GM19397 (cell line): ENCODE measurements around the gene OPRL1.

Source experiments
- ATAC-seq: cut with Tn5 transposase; IDR thresholded peaks from one replicate; pipeline ENCODE4 v1.9.1; 2021; ENCODE audit warnings: mild to moderate bottlenecking, moderate library complexity; ENCODE audit not compliant: unreplicated experiment

The OPRL1 gene

DNA sequence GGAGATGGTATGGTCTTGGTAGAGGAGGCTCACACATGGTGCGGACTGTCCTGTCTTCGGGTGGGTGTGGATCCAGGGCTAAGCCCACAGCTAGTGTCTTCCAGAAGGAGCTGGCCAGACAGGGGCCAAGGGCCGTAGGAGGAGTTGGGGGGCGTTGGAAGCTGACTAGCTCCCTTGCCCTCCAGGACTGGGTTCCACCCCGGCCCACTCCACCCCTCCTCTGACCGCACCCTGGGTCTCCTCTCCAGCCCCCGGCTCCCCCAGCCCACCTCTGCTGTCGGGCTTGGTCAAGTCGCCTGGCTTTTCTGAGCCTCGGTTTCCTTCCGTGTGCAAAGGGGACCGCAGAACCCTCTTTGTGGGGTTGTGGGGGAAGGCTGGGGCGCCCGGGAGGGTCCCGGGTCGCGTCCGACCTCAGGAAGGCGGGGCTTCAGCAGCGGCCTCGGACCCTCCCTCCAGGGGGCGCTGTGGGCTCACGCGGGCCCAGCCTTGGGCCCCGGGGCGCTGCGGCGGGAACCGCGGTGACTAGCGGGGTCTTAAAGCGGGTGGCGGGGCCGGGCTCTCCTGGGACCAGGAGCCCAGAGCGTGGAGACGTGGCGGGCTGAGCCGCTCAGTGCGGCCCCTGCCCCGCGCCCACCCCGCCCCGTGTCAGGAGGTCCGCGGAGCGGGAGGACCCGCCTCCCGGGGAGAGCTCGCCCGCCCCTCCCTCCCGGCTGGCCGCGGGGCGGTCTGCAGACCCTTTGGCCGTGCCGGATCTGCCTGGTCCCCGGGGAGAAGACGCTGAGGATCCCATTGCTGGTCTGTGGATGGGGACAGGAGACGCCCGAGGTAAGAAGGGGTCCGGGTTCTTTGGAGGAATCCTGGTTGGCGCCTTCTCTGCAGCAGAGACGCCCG is 22.1 kb downstream of the OPRL1 start:
- ATAC-seq, result no peak

DNA sequence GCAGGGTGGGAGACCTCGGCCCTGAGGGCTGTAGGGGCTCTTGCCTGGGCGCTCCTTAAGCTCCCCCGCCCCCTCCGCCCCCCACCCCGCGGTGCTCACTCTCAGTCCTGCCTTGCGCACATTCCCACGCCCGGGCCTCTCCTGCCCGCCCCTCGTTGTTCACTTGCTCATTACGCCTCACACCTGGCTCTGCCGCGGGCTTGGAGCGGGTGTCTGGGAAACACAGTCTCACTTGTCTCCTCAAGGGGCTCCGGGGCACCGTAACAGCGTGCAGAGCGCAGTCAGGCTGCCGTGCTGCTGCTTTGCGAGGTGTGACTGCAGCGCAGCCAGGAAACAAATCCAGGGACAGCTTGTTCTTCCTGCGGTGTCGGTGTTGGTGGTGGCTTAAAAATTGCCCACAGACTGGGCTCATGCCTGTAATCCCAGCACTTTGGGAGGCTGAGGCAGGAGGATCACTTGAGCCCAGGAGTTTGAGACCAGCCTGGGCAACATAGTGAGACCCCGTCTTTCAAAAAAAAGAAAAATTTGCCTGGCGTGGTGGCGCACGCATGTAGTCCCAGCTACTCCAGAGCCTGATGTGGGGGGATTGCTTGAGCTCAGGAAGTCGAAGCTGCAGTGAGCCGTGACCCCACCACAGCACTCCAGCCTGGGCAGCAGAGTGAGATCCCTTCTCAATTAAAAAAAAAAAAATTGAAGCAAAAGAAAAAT is 22.9 kb downstream of the OPRL1 start:
- ATAC-seq, result no peak

DNA sequence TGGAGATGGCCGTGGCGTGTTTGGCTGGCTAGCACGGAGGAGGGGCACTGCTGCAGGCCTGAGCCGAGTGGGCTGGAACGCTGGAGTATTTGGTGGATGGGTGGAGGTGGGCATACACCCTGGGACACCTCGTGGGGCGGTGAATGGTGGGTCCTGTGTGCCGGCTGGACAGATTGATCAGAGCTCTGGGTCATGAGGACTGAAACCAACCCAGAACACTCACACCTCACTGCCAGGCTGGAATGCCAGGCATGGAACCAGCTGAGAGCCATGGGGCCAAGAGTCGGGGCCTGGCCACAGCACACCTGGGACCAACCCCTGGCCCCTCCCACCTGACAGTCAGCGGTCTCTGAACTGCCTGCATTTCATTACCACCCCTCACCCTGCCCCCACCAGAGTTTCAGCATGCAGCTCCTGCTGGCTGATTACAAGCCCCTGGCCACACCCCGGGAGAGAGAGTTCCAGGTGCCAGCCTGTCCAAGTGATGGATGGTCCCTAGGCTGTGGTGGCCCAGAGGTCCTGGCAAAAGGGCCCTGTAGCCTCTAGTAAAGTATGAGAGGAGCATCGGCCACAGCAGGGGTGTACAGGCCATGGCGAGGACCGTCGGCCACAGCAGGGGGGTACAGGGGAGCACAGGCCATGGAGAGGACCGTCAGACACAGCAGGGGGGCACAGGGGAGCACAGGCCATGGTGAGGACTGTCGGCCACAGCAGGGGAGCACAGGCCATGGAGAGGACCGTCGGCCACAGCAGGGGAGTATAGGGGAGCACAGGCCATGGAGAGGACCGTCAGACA is 24.2 kb downstream of the OPRL1 start:
- ATAC-seq, result no peak

GRCh38 chr20:64104667-64105451 is 25.0 kb downstream of the OPRL1 start:
- no peak for ATAC-seq

DNA sequence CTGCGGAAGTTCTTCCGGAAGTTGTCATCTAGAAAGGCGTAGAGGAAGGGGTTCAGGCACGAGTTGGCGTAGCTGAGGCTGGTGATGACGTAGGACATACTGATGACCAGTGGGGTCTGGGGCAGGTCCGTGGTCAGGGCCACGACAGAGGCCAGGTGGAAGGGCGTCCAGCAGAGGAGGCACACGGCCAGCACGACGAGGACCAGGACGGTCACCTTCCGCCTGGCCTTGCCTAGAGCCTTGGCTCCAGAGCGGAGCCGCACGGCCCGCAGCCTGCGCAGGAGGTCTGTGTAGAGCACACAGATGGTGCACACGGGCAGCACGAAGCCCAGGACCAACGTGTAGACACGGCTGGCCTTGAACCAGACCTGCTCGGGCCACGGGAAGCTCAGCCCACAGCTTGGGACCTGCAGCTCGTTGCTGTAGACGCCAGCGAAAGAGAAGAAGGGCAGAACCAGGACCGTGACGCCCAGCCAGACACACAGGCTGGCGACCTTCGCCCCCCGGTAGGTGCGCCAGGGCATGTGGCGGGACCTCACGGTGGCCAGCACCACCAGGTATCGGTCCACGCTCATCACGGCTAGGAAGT is 26.1 kb downstream of the OPRL1 start:
- ATAC-seq, result no peak

DNA sequence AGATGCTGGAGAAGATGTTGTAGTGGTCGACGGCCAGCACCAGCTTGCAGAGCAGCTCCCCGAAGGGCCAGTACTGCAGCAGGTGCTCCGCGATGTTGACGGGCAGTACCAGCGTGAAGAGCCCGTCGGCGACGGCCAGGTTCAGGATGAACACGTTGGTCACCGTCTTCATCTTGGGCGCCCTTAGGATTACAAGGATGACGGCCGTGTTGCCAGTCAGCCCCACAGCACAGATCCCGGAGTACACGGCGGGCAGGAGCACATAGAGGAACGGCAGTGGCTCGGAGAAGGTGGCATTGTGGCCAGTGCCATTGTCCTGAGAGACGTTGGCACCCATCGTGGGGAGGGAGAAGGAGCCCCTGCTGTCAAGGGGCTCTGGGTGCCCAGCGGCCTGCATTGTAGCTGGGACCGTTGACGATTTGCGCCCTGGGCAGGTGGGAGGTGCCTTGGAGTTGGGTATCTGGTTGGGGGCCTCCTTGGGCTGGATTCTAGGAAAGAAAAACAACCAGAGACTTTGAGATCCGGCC is 26.6 kb downstream of the OPRL1 start:
- ATAC-seq, result no peak

DNA sequence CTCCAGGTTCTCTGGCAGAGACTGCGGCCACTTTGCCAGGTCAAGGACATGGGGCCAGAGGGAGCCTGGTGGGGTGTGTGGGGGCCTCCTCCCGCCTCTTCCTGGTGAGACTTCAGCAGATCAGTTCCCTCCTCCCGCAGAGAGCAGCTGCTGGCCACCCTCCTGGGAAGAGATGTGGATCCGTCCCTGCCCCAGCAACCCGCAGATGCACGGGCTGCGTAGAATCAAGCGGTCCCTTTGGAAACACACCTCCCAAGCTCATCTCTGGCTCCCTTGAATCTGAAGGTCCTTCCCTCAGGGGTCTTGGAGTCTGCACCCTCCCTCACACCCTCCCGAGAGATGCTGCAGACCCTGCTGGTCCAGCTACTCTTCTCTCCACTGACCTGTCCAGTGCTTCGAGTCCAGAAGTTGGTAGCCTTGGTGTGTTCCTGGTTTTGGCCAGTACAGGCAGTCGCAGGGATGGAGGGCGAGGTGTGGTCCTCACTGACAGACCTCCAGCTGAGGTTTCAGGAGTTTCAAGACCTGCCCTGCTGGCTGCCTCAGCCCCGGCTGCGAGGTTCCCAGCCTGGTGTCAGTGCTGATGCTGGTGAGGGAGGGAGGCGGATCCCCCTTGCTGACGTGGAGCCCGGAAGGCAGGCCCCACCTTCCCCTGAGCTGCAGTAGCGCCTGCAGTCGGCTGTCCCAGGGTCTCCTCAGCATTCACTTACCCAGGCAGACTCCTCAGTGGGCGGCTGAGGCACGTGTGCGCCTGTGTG is 27.3 kb downstream of the OPRL1 start, which contains the start of gene NPBWR2:
NPBWR2 (minus strand) TSS at position 585 of the 755 bp plus-strand sequence. CDS start 734 bp downstream, outside the sequence.
- no peak for ATAC-seq

GRCh38 chr20:64107736-64108457 is 28.0 kb downstream of the OPRL1 start:
- no peak for ATAC-seq

DNA sequence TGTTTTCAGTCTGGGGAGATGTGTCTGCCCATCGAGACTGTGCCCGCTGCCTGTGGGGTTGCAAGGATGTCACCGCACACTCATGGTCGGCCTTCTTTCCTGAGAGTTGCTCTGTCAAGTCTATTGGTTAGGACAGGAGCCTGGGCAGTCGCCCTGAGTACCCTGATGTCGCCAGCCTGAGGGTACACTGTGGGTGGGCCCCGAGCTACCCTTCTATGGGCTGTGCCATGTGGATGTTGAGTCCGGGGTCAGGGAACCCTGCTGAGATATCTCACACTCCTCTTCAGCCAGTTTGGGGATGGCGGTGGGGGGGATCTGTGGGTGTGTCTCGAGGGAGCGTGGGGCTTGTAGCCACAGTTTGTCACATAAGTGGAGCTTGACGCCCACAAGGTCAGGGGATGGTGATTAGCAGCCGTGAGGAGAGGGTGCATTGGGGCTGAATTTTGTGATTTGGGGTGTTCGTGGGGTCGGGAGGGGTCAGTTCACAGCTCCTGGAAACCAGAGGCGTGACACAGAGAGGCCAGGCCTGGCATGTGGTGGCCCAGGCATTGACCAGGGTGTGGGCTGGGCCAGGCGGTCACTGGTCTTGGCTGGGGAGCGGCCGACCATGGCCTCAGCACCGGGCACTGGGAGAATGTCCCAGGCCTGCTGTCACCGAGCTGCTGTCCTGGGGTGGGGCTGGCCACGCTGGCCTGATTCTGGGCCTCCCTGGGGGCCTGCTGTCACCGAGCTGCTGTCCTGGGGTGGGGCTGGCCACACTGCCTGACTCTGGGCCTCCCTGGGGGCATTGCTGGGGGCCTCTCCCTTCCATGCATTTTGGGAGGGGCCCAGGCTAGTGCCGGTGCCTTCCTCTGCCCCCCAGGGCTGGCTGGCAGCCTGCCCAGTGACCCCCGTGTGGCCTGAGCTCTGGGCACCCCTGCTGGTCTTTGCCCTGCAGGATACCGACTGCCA is 29.1 kb downstream of the OPRL1 start:
- ATAC-seq, result no peak

- no peak for ATAC-seq
Measured at GRCh38 chr20:64109831-64110391, 30.0 kb downstream of the OPRL1 start.

GRCh38 chr20:64110411-64111068 is 30.7 kb downstream of the OPRL1 start:
- no peak for ATAC-seq

DNA sequence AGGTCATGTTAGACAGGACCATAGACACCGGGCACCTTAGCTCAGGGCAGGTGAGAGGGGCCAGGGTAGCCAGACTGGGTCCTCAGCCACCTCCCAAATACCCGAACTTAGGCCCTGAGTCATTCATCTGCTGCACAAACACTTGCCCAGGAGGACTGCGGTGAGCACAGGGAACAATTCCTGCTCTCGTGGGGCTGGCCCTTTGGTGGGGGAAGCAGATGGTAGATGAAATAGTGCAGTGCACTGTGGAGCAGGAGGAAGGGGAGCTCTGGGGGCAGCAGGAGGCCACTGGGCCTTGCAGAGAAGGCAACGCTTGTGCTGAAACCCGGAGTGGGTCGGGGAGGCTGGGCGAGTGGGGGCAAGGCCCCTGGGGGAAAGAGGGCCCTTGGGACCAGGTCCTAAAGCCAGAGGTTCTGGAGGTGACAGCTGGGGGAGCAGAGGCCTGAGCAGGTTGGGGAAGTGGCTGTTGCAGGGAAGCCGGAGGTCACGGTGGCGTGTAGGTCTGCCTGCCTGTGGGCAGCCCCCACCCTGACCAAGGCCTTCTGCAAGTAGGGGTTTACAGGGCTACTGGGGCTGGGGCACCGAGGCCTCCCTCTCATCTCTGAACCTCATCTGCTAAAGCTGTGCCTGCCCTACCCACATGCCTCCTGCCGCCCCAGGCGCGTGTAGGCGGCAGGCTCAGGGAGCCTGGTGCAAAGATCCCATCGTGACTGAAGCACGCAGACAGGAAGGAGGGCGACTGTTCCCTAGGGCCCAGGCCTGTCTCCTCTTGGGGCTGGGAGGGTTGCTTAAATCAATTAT is 32.2 kb downstream of the OPRL1 start:
- no peak for ATAC-seq

DNA sequence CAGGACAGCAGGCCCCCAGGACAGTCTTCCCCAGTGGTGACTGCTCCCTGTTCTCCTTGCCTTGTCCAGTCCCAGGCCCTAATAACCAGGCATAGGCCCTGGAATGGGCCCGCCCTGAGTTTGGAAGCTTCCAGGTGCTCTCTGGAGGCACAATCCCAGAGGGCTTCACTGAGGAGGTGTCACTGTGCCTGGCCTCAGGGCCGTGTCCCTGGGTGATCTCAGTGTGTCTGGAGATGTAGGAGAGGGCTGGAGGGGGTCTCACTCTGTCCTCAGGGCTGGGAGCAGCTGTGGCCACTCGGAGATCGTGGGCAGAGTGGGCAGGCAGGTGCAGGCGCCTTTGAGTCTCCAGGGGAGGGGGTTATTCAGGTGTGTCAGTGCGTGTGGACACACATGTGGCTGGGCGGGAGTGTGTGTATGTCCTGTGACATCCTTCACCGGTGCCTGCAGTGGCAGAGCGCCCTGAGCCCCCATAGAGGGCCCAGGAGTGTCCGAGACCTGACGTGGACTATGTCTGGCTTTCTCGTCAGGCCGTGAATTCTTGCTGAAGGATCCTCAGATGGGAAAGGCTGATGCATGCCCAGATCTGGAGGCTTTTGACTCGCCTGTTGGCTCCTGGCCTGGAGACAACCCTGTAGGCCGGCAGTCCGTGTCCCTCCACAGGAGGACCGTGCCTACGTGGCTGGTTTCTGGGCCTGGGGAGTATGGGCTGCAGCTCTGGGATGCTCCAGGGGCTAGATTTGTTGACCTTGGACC is 33.0 kb downstream of the OPRL1 start:
- no peak for ATAC-seq

GRCh38 chr20:64113444-64113775 is 33.5 kb downstream of the OPRL1 start:
- no peak for ATAC-seq

DNA sequence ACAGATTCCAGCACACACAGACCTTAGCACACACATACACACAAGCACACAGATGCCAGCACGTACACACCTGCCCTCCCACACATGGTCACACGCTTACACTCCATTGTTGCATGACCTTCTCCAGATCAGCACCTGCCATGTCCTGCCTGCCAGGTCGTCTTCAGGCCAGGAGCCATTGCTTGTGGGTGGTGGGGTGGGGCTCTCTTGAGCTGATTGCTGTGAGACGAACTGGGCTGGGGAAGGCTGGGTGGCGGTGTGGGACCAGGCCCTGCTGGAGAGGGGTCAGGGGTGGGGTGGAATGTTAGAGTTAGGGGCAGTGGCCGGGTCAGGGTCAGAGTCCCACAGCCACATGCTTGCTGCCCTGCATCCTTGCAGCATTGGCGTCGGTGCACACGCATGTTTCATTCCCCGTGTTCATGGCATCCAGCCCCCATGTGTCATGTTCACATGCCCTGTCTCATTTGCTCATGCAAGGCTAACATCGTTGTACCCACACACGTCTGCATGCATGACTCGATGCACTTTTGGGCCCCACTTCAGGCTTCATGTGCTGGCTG is 34.0 kb downstream of the OPRL1 start:
- ATAC-seq, result no peak
